ENCODE results near the gene PPP1R14B. TPM values are rescaled to one million over a fixed set of nuclear protein-coding genes. Genes with fewer than 3 reads are reported as not detected.
A peak's percentile ranks its signal among the peaks of the same experiment; 100 is the strongest.

Gene PPP1R14B
- total and polyA plus RNA-seq, 2 of the 13 experiments (the other 11 are each of a cell fraction or from before 2014, with no cell fraction given): 110 to 148 TPM

DNA sequence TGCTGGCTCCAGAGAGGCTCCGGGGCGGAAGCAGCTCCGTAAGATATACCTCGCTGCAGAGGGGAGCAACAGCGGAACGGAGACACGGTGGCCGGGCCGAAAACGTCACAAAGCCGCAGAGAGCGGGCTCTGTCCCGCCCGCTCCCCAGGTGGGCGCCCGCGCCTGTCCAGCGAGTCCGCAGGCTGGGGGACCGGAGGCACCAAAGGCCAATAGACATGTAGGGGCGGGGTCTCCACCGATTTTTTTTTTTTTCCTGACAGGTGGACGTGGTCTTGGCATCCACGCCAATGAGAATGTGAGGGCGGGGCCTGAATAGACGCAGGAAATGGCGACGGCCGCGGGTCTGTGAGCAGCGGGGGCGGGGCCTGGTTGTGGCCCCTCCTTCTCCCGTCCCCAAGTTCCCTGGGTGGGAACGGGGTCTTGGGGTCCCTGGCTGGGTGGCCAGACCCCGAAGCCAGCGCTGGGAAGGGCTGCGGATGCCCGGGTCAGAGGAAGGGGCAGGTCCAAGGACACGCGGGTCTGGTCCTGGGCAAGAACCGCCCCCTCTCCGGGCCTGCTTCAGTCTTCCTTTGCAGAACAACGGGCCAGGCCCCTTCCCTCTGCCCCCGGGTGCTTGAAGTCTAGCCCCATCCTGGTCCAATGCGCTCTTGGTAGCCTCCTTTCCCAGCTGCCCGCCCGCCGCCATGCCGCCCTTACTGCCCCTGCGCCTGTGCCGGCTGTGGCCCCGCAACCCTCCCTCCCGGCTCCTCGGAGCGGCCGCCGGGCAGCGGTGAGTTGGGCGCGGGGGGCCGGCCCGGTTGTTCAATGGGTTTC, 16.4 kb downstream of the PPP1R14B start, which contains the start of gene DNAJC4 (continued):
- TF ChIP-seq ZFP36 (IDR thresholded peaks at IDR 0.05; ENCODE audit: borderline replicate concordance, low read depth, low read length, partially characterized antibody) (no peak), ZNF660 (CRISPR knock-in tag; IDR thresholded peaks at IDR 0.05; ENCODE audit: borderline replicate concordance, low read depth) (no peak), ZNF7 (CRISPR knock-in tag; IDR thresholded peaks at IDR 0.05) (no peak), ONECUT2 (CRISPR knock-in tag; IDR thresholded peaks at IDR 0.05) (no peak), ZNF792 (CRISPR knock-in tag; IDR thresholded peaks at IDR 0.05) (0 out of 2 replicates have a peak, but pooled peaks have one; percentile 9), ZNF180 (CRISPR knock-in tag; IDR thresholded peaks at IDR 0.05; ENCODE audit: borderline replicate concordance, low read depth) (no peak), ZNF629 (CRISPR knock-in tag; conservative IDR thresholded peaks at IDR 0.05) (no peak), ZNF720 (CRISPR knock-in tag; IDR thresholded peaks at IDR 0.05) (no peak), GLI4 (CRISPR knock-in tag; IDR thresholded peaks at IDR 0.05; ENCODE audit: borderline replicate concordance) (no peak; the same call in 1 of the 2 replicates), JDP2 (CRISPR knock-in tag; IDR thresholded peaks at IDR 0.05; ENCODE audit: borderline replicate concordance) (no peak), BRD4 (CRISPR knock-in tag; IDR thresholded peaks at IDR 0.05) (no peak; the same call in 1 of the 2 replicates), ZNF136 (CRISPR knock-in tag; IDR thresholded peaks at IDR 0.05; ENCODE audit: low read depth) (peak; percentile 46; the same call in 1 of the 2 replicates), ZNF788 (CRISPR knock-in tag; IDR thresholded peaks at IDR 0.05; ENCODE audit: borderline replicate concordance) (peak; percentile 18; the same call in 1 of the 2 replicates), SAFB2 (CRISPR knock-in tag; IDR thresholded peaks at IDR 0.05; ENCODE audit: borderline replicate concordance, low read depth) (no peak; the same call in 1 of the 2 replicates)
- TF ChIP-seq, protein P1, sequence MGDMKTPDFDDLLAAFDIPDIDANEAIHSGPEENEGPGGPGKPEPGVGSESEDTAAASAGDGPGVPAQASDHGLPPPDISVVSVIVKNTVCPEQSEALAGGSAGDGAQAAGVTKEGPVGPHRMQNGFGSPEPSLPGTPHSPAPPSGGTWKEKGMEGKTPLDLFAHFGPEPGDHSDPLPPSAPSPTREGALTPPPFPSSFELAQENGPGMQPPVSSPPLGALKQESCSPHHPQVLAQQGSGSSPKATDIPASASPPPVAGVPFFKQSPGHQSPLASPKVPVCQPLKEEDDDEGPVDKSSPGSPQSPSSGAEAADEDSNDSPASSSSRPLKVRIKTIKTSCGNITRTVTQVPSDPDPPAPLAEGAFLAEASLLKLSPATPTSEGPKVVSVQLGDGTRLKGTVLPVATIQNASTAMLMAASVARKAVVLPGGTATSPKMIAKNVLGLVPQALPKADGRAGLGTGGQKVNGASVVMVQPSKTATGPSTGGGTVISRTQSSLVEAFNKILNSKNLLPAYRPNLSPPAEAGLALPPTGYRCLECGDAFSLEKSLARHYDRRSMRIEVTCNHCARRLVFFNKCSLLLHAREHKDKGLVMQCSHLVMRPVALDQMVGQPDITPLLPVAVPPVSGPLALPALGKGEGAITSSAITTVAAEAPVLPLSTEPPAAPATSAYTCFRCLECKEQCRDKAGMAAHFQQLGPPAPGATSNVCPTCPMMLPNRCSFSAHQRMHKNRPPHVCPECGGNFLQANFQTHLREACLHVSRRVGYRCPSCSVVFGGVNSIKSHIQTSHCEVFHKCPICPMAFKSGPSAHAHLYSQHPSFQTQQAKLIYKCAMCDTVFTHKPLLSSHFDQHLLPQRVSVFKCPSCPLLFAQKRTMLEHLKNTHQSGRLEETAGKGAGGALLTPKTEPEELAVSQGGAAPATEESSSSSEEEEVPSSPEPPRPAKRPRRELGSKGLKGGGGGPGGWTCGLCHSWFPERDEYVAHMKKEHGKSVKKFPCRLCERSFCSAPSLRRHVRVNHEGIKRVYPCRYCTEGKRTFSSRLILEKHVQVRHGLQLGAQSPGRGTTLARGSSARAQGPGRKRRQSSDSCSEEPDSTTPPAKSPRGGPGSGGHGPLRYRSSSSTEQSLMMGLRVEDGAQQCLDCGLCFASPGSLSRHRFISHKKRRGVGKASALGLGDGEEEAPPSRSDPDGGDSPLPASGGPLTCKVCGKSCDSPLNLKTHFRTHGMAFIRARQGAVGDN (CRISPR knock-in tag; IDR thresholded peaks at IDR 0.05): peak; percentile 77
- TF ChIP-seq, protein P2, sequence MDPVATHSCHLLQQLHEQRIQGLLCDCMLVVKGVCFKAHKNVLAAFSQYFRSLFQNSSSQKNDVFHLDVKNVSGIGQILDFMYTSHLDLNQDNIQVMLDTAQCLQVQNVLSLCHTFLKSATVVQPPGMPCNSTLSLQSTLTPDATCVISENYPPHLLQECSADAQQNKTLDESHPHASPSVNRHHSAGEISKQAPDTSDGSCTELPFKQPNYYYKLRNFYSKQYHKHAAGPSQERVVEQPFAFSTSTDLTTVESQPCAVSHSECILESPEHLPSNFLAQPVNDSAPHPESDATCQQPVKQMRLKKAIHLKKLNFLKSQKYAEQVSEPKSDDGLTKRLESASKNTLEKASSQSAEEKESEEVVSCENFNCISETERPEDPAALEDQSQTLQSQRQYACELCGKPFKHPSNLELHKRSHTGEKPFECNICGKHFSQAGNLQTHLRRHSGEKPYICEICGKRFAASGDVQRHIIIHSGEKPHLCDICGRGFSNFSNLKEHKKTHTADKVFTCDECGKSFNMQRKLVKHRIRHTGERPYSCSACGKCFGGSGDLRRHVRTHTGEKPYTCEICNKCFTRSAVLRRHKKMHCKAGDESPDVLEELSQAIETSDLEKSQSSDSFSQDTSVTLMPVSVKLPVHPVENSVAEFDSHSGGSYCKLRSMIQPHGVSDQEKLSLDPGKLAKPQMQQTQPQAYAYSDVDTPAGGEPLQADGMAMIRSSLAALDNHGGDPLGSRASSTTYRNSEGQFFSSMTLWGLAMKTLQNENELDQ (CRISPR knock-in tag; IDR thresholded peaks at IDR 0.05; ENCODE audit: borderline replicate concordance): no peak
- TF ChIP-seq, protein P3, sequence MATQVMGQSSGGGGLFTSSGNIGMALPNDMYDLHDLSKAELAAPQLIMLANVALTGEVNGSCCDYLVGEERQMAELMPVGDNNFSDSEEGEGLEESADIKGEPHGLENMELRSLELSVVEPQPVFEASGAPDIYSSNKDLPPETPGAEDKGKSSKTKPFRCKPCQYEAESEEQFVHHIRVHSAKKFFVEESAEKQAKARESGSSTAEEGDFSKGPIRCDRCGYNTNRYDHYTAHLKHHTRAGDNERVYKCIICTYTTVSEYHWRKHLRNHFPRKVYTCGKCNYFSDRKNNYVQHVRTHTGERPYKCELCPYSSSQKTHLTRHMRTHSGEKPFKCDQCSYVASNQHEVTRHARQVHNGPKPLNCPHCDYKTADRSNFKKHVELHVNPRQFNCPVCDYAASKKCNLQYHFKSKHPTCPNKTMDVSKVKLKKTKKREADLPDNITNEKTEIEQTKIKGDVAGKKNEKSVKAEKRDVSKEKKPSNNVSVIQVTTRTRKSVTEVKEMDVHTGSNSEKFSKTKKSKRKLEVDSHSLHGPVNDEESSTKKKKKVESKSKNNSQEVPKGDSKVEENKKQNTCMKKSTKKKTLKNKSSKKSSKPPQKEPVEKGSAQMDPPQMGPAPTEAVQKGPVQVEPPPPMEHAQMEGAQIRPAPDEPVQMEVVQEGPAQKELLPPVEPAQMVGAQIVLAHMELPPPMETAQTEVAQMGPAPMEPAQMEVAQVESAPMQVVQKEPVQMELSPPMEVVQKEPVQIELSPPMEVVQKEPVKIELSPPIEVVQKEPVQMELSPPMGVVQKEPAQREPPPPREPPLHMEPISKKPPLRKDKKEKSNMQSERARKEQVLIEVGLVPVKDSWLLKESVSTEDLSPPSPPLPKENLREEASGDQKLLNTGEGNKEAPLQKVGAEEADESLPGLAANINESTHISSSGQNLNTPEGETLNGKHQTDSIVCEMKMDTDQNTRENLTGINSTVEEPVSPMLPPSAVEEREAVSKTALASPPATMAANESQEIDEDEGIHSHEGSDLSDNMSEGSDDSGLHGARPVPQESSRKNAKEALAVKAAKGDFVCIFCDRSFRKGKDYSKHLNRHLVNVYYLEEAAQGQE (IDR thresholded peaks at IDR 0.05; ENCODE audit: borderline replicate concordance in 1 of 2, low read depth in 1 of 2, low read length in 2 of 2): no peak

Measured in HepG2 (cell line).